Erythroblast (primary cell): Measurements from ENCODE around the gene SH2D4B.

Experiments used
- DNase-seq, 2 experiments: peaks; one replicate each; lab custom pipeline; 2025; lab: John Stamatoyannopoulos, UW
- GATA1 ChIP-seq: IDR thresholded peaks from 2 replicates; pipeline ENCODE4 v1.6.1; 2011; ENCODE audit warnings: low read depth, mild to moderate bottlenecking, control low read depth, low read length, moderate library complexity
- POLR2A ChIP-seq: IDR thresholded peaks from 2 replicates; pipeline ENCODE4 v1.6.1; 2011; ENCODE audit warnings: mild to moderate bottlenecking, low read length

SH2D4B gene

GRCh38 chr10:80553436-80553835 is 15.7 kb downstream of the SH2D4B start:
- TF ChIP-seq GATA1 (no peak), POLR2A (no peak)
- no peak for DNase-seq

- no peak for DNase-seq
- no peak for TF ChIP-seq POLR2A
- no peak for TF ChIP-seq GATA1
Measured at GRCh38 chr10:80554050-80554449, 16.3 kb downstream of the SH2D4B start.

GRCh38 chr10:80555415-80555814 is 17.7 kb downstream of the SH2D4B start:
- TF ChIP-seq POLR2A (no peak), GATA1 (no peak)
- no peak for DNase-seq

- no peak for DNase-seq
- TF ChIP-seq POLR2A (no peak), GATA1 (no peak)
Measured at GRCh38 chr10:80561950-80562349, 24.2 kb downstream of the SH2D4B start.

GRCh38 chr10:80567292-80567691 is 29.6 kb downstream of the SH2D4B start:
- no peak for DNase-seq
- TF ChIP-seq GATA1 = no peak
- TF ChIP-seq POLR2A = no peak

- TF ChIP-seq GATA1 = no peak
- no peak for TF ChIP-seq POLR2A
- no peak for DNase-seq
Measured at GRCh38 chr10:80569131-80569895, 31.6 kb downstream of the SH2D4B start.

- TF ChIP-seq GATA1 (no peak), POLR2A (no peak)
- DNase-seq = no peak
Measured at GRCh38 chr10:80571352-80571751, 33.6 kb downstream of the SH2D4B start.

GRCh38 chr10:80579181-80579763 is 41.6 kb downstream of the SH2D4B start:
- DNase-seq = no peak
- no peak for TF ChIP-seq GATA1
- no peak for TF ChIP-seq POLR2A

GRCh38 chr10:80579849-80580637 is 42.3 kb downstream of the SH2D4B start:
- TF ChIP-seq POLR2A (no peak), GATA1 (no peak)
- DNase-seq = peak; percentile 27 to 77

- no peak for TF ChIP-seq GATA1
- TF ChIP-seq POLR2A = no peak
- DNase-seq = no peak
Measured at GRCh38 chr10:80580638-80581468, 43.2 kb downstream of the SH2D4B start.

- no peak for TF ChIP-seq GATA1
- TF ChIP-seq POLR2A = no peak
- DNase-seq = peak; percentile 15 to 18
Measured at GRCh38 chr10:80581469-80581835, 43.8 kb downstream of the SH2D4B start.

- no peak for TF ChIP-seq POLR2A
- TF ChIP-seq GATA1 = no peak
- no peak for DNase-seq
Measured at GRCh38 chr10:80582286-80582960, 44.7 kb downstream of the SH2D4B start.

- no peak for TF ChIP-seq GATA1
- DNase-seq = no peak
Measured at GRCh38 chr10:80583685-80584084, 46.0 kb downstream of the SH2D4B start.

- DNase-seq = no peak
- TF ChIP-seq GATA1 (no peak), POLR2A (no peak)
Measured at GRCh38 chr10:80585812-80586211, 48.1 kb downstream of the SH2D4B start.
